Lung (tissue), 12 donors: ENCODE measurements around the gene SCARB1. TPM values are rescaled to one million over a fixed set of nuclear protein-coding genes. Genes with fewer than 3 reads are reported as not detected.

Experiments used
- ATAC-seq: fragments of 200-7000 bp; cut with Tn5 transposase; one replicate; pipeline ENCODE4 v1.9.1; 2020; ENCODE audit warnings: moderate number of reproducible peaks; ENCODE audit not compliant: insufficient read depth, low FRiP score
- DNase-seq, 3 donors: peaks; one replicate each; pipeline ENCODE4 v3.0.0-alpha.2; 2013 to 2017
- H3K27ac ChIP-seq, 2 donors: one replicate each; pipeline ENCODE4 v1.5.1; 2013; ENCODE audit warnings: mild to moderate bottlenecking in 2 of 2, moderate library complexity in 2 of 2, control low read depth in 1 of 2, inconsistent platforms in 1 of 2, low read depth in 1 of 2, low read length in 1 of 2
- H3K27me3 ChIP-seq, 3 donors: one replicate each; pipeline ENCODE4 v1.5.1; 2013; ENCODE audit warnings: low read length in 2 of 3; ENCODE audit not compliant: control insufficient read depth in 3 of 3, insufficient read depth in 3 of 3
- H3K36me3 ChIP-seq, 4 donors: one replicate each; pipeline ENCODE4 v1.5.1; 2013; ENCODE audit warnings: low read length in 4 of 4, mild to moderate bottlenecking in 1 of 4, moderate library complexity in 1 of 4; ENCODE audit not compliant: control insufficient read depth in 4 of 4, insufficient read depth in 4 of 4
- H3K4me1 ChIP-seq, 5 donors: one replicate each; pipeline ENCODE4 v1.5.1; 2013; ENCODE audit warnings: low read length in 5 of 5, mild to moderate bottlenecking in 2 of 5, moderate library complexity in 1 of 5; ENCODE audit not compliant: control insufficient read depth in 5 of 5, insufficient read depth in 5 of 5
- H3K4me3 ChIP-seq: one replicate; pipeline ENCODE4 v1.5.1; 2013; ENCODE audit warnings: mild to moderate bottlenecking, control low read depth, moderate library complexity
- H3K9ac ChIP-seq, 2 donors: one replicate each; pipeline ENCODE4 v1.5.1; 2013; ENCODE audit warnings: low read length in 2 of 2, control low read depth in 1 of 2; ENCODE audit not compliant: insufficient read depth in 1 of 2
- H3K9me3 ChIP-seq, 4 donors: one replicate each; pipeline ENCODE4 v1.5.1; 2013; ENCODE audit warnings: low read length in 3 of 4, mild to moderate bottlenecking in 1 of 4, moderate library complexity in 1 of 4; ENCODE audit not compliant: control insufficient read depth in 4 of 4, insufficient read depth in 3 of 4
- CTCF ChIP-seq: IDR thresholded peaks from 2 replicates; pipeline ENCODE4 v1.5.1; 2012; ENCODE audit warnings: mild to moderate bottlenecking; ENCODE audit errors: control extremely low read depth, extremely low read depth
- WGBS, 2 donors: extraction: QIAGEN DNeasy Blood & Tissue Kit; methylation state at CpG; one replicate each; pipeline ENCODE4 v1.1.7; 2013; 5-methylcytosine and 5-hydroxymethylcytosine counted together
- polyA plus RNA-seq, 2 donors: library from polyadenylated mRNA; stranded (reverse); fragments of 200-250 nt; gene quantifications; one replicate each; pipeline ENCODE4 v1.2.1, GENCODE V29; 2013
- total RNA-seq, 2 donors: library from RNA; depleted of rRNA in 1 of 2; stranded (reverse); fragments of >200 nt in 1 of 2; gene quantifications; one replicate each; pipeline ENCODE4 v1.2.1, GENCODE V29; 2014 to 2021
- donor health status: control.
- donor health status: control.
- donor health status: Bipolar disorder and iron deficiency.
- donor health status: healthy.
- donor health status: DM: yes; HTN: yes; CAD: no.

The SCARB1 gene
- total and polyA plus RNA-seq, 4 donors = 11.9 to 31.3 (median 28.8) TPM

DNA sequence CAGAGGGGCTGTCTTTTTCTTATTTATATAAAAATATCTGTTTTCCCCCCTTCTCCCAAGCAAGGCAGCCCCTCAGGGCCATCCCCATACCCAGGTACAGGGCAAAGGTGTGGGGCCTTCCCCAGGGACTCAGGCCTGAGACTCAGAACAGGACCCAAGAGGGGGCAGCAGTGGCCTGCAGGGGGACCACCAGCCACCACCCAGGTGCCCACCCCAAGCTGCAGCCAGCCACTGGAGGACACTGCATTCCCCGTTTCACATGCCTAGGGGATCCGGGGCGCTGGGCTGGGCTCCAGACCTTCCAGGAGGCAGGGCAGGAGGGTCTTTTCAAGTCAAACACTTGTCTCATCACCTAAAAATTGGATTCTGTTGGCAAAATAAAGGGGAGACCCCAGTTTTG is 83.3 kb downstream of the SCARB1 start:
- Histone ChIP-seq H3K27me3 (no peaks in the 10 kb centered on the region), H3K4me3 (no peak overlapping the region), H3K4me1 (peaks cover 0 to 2% (median 0%) of the 10 kb centered on the region in 5 donors), H3K9ac (no peak overlapping the region), H3K36me3 (peaks cover 0 to 14% (median 0%) of the 10 kb centered on the region in 4 donors), H3K27ac (no peak overlapping the region), H3K9me3 (no peaks in the 10 kb centered on the region)
- ATAC-seq (no peak), DNase-seq (no peak)
- TF ChIP-seq CTCF = no peak
- 99 to 100% methylated on average over 3 of the region's 3 CpGs for WGBS, 2 donors

GRCh38 chr12:124779161-124780141 is 84.2 kb downstream of the SCARB1 start:
- H3K4me1 ChIP-seq = peaks cover 0 to 2% (median 0%) of the 10 kb centered on the region in 5 donors
- no peak overlapping the region for H3K9ac ChIP-seq
- H3K27ac ChIP-seq = no peak overlapping the region
- no peak for DNase-seq
- no peaks in the 10 kb centered on the region for H3K9me3 ChIP-seq
- H3K27me3 ChIP-seq = no peaks in the 10 kb centered on the region
- no peak for TF ChIP-seq CTCF
- no peak overlapping the region for H3K4me3 ChIP-seq
- WGBS, 2 donors = 87 to 92% methylated on average over 27 of the region's 27 CpGs
- peaks cover 0 to 8% (median 0%) of the 10 kb centered on the region in 4 donors for H3K36me3 ChIP-seq
- ATAC-seq = no peak

- no peak for TF ChIP-seq CTCF
- no peaks in the 10 kb centered on the region for H3K9me3 ChIP-seq
- peaks cover 0 to 2% (median 0%) of the 10 kb centered on the region in 4 donors for H3K36me3 ChIP-seq
- no peak overlapping the region for H3K4me3 ChIP-seq
- no peak overlapping the region for H3K27ac ChIP-seq
- peaks cover 0 to 2% (median 0%) of the 10 kb centered on the region in 5 donors for H3K4me1 ChIP-seq
- no peak for DNase-seq
- no peaks in the 10 kb centered on the region for H3K27me3 ChIP-seq
- H3K9ac ChIP-seq = no peak overlapping the region
- no peak for ATAC-seq
- WGBS, 2 donors = 81 to 91% methylated on average over 12 of the region's 12 CpGs
Observed at GRCh38 chr12:124778411-124778810, 85.3 kb downstream of the SCARB1 start.
